SK-N-SH (cell line): Measurements from ENCODE around the gene GRAMD1B. TPM values are rescaled to one million over a fixed set of nuclear protein-coding genes. Genes with fewer than 3 reads are reported as not detected.
A peak's percentile ranks its signal among the peaks of the same experiment; 100 is the strongest.

Source experiments
- CTCF ChIA-PET: fragments of 300-600, 350-600 bp; formaldehyde crosslinking; extraction: SDS; loops from one replicate; lab custom pipeline; 2021; lab: Yijun Ruan, JAX
- POLR2A ChIA-PET: fragments of 350-600 bp; sonication (Branson Sonifier 250); formaldehyde crosslinking; extraction: SDS; loops from one replicate; lab custom pipeline; 2020; ENCODE audit warnings: antibody characterized with exemption, inconsistent platforms; lab: Yijun Ruan, JAX
- DNase-seq: peaks from one replicate; pipeline ENCODE4 v3.0.0; 2012
- H2AFZ ChIP-seq: fragments of 200-600 bp; sonication (generic); 2 replicates; pipeline ENCODE4 v1.8.1; 2016; ENCODE audit warnings: antibody characterized with exemption, mild to moderate bottlenecking, low read depth
- H3F3A ChIP-seq: fragments of 200-600 bp; sonication (generic); replicated peaks from 2 replicates; pipeline ENCODE3; 2016; ENCODE audit warnings: antibody characterized with exemption, mild to moderate bottlenecking; ENCODE audit not compliant: insufficient read depth
- H3K27ac ChIP-seq, 2 experiments: fragments of 200-500 bp in 1 of 2; fragments of 200-600 bp in 1 of 2; sonication (Bioruptor generic) in 1 of 2; sonication (generic), shearing (Covaris generic) in 1 of 2; 2 replicates each; pipeline versions ENCODE4 v1.5.1 to v1.6.1; 2014 to 2016; ENCODE audit warnings: low read depth in 2 of 2, inconsistent platforms in 1 of 2, low read length in 1 of 2, mild to moderate bottlenecking in 1 of 2, mixed read lengths in 1 of 2
- H3K27me3 ChIP-seq: fragments of 200-600 bp; sonication (generic), shearing (Covaris generic); 2 replicates; pipeline ENCODE4 v1.6.1; 2016; ENCODE audit warnings: mixed run types; ENCODE audit not compliant: insufficient read depth
- H3K36me3 ChIP-seq, 2 experiments: fragments of 200-500 bp in 1 of 2; fragments of 200-600 bp in 1 of 2; sonication (Bioruptor generic) in 1 of 2; sonication (generic) in 1 of 2; replicated peaks in 1 of 2; 2 replicates each; pipeline versions ENCODE3 to v1.5.1; 2014 to 2016; ENCODE audit warnings: low read length in 1 of 2, mild to moderate bottlenecking in 1 of 2; ENCODE audit not compliant: insufficient read depth in 2 of 2, control insufficient read depth in 1 of 2
- H3K4me1 ChIP-seq, 2 experiments: fragments of 200-500 bp in 1 of 2; fragments of 200-600 bp in 1 of 2; sonication (Bioruptor generic) in 1 of 2; sonication (generic), shearing (Covaris generic) in 1 of 2; 2 replicates each; pipeline versions ENCODE4 v1.5.1 to v1.6.1; 2014 to 2016; ENCODE audit warnings: low read depth in 1 of 2, low read length in 1 of 2, mixed run types in 1 of 2; ENCODE audit not compliant: insufficient read depth in 2 of 2, control insufficient read depth in 1 of 2
- H3K4me2 ChIP-seq: fragments of 200-600 bp; sonication (generic), shearing (Covaris generic); 2 replicates; pipeline ENCODE4 v1.6.1; 2017; ENCODE audit warnings: mixed run types
- H3K4me3 ChIP-seq, 2 experiments: fragments of 200-500 bp in 1 of 2; fragments of 200-600 bp in 1 of 2; sonication (Bioruptor generic) in 1 of 2; sonication (generic), shearing (Covaris generic) in 1 of 2; 2 replicates each; pipeline versions ENCODE4 v1.5.1 to v1.8.1; 2014 to 2016; ENCODE audit warnings: low read depth in 2 of 2, inconsistent platforms in 1 of 2, low read length in 1 of 2, mild to moderate bottlenecking in 1 of 2, mixed read lengths in 1 of 2, moderate library complexity in 1 of 2
- H3K79me2 ChIP-seq: fragments of 200-600 bp; sonication (generic); 2 replicates; pipeline ENCODE4 v1.8.1; 2017; ENCODE audit warnings: mild to moderate bottlenecking; ENCODE audit not compliant: insufficient read depth
- H3K9ac ChIP-seq: fragments of 200-600 bp; sonication (generic); 2 replicates; pipeline ENCODE4 v1.6.1; 2017; ENCODE audit warnings: mixed run types
- H3K9me2 ChIP-seq: fragments of 200-600 bp; sonication (generic); 2 replicates; pipeline ENCODE4 v1.6.1; 2017; ENCODE audit warnings: mixed run types
- H3K9me3 ChIP-seq: fragments of 200-600 bp; sonication (generic); 2 replicates; pipeline ENCODE4 v1.6.1; 2017; ENCODE audit warnings: mixed run types, mild to moderate bottlenecking, moderate library complexity
- H4K20me1 ChIP-seq: fragments of 200-600 bp; sonication (generic); 2 replicates; pipeline ENCODE4 v1.6.1; 2017; ENCODE audit warnings: mild to moderate bottlenecking, mixed run types; ENCODE audit not compliant: insufficient read depth
- FOSL2 ChIP-seq: IDR thresholded peaks from 2 replicates; pipeline ENCODE4 v1.4.0; 2012; ENCODE audit warnings: low read depth, mild to moderate bottlenecking, moderate library complexity, borderline replicate concordance
- MAX ChIP-seq: IDR thresholded peaks from 2 replicates; pipeline ENCODE4 v1.4.0; 2012; ENCODE audit warnings: low read depth
- MEF2A ChIP-seq: IDR thresholded peaks from 2 replicates; pipeline ENCODE4 v1.4.0; 2012; ENCODE audit warnings: low read depth, borderline replicate concordance
- POLR2AphosphoS5 ChIP-seq: IDR thresholded peaks from 2 replicates; pipeline ENCODE4 v1.6.1; 2012; ENCODE audit warnings: low read depth, low read length
- RAD21 ChIP-seq: IDR thresholded peaks from 2 replicates; pipeline ENCODE4 v1.6.1; 2012; ENCODE audit warnings: mild to moderate bottlenecking, low read length
- TAF1 ChIP-seq: IDR thresholded peaks from 2 replicates; pipeline ENCODE4 v1.6.1; 2012; ENCODE audit warnings: low read depth, mild to moderate bottlenecking, low read length, moderate library complexity, borderline replicate concordance
- TEAD4 ChIP-seq: IDR thresholded peaks from 2 replicates; pipeline ENCODE4 v1.4.0; 2012; ENCODE audit warnings: mild to moderate bottlenecking, borderline replicate concordance; ENCODE audit not compliant: insufficient read depth
- WGBS: methylation state at CpG from one replicate; pipeline ENCODE4 v1.1.6; 2017; ENCODE audit warnings: low lambda C conversion rate; 5-methylcytosine and 5-hydroxymethylcytosine counted together
- polyA plus RNA-seq, 3 experiments: library from polyadenylated mRNA; depleted of rRNA; stranded (reverse); fragments of >200 nt; gene quantifications; 2 replicates each; pipeline ENCODE4 v1.2.3, GENCODE V29; 2012
- TF ChIP-seq, protein P1 (sequence below): IDR thresholded peaks from 2 replicates; pipeline ENCODE4; 2012
- TF ChIP-seq, protein P2 (sequence below): IDR thresholded peaks from 2 replicates; pipeline ENCODE4 v1.6.1; 2012; ENCODE audit warnings: mild to moderate bottlenecking, low read depth, low read length, moderate library complexity

Gene GRAMD1B
- polyA plus RNA-seq, 1 of the 3 experiments (the other 2 are of a cell fraction) = 14.5 TPM

DNA sequence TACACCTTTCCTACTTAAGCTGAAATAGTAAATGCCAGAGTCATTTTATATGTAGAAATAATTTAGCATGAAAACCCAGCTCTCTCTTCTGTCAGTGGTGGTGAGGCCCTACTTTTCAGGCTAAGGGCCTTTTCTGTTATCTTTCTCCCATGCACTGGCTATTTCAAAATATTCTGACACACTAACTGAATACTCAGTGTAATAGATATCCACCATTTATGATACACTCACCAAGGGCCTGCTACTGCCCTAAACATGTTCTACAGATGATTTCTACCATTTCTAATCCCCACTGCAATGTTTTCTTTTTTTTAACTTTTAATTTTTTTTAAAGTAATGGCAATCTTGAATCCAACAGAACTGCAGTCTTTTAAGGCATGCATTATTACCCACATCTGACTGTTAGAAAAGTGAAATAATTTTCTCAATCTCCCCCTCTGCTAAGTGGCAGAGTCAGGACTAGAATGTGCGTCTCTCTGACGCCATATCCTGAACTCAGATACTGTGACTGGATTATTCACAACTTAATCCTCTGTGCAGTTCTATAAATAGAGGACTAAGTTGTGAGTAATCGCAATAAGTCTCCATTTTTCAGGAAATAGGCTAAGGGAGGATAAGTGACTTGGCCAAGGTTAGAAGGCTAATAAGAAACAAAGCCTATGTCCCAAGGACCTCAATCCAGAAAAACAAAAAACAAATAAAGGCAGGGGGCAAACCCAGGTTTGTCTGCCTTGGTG lies 44.0 kb downstream of the GRAMD1B start (continued):
- TF ChIP-seq, protein P1, sequence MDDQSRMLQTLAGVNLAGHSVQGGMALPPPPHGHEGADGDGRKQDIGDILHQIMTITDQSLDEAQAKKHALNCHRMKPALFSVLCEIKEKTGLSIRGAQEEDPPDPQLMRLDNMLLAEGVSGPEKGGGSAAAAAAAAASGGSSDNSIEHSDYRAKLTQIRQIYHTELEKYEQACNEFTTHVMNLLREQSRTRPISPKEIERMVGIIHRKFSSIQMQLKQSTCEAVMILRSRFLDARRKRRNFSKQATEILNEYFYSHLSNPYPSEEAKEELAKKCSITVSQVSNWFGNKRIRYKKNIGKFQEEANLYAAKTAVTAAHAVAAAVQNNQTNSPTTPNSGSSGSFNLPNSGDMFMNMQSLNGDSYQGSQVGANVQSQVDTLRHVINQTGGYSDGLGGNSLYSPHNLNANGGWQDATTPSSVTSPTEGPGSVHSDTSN = peak; percentile 57
- TF ChIP-seq POLR2AphosphoS5 (no peak; the same call in 1 of the 2 replicates), TAF1 (no peak), FOSL2 (peak; percentile 72), TEAD4 (0 out of 2 replicates have a peak, but pooled peaks have one; percentile 9), RAD21 (no peak)
- TF ChIP-seq, protein P2, sequence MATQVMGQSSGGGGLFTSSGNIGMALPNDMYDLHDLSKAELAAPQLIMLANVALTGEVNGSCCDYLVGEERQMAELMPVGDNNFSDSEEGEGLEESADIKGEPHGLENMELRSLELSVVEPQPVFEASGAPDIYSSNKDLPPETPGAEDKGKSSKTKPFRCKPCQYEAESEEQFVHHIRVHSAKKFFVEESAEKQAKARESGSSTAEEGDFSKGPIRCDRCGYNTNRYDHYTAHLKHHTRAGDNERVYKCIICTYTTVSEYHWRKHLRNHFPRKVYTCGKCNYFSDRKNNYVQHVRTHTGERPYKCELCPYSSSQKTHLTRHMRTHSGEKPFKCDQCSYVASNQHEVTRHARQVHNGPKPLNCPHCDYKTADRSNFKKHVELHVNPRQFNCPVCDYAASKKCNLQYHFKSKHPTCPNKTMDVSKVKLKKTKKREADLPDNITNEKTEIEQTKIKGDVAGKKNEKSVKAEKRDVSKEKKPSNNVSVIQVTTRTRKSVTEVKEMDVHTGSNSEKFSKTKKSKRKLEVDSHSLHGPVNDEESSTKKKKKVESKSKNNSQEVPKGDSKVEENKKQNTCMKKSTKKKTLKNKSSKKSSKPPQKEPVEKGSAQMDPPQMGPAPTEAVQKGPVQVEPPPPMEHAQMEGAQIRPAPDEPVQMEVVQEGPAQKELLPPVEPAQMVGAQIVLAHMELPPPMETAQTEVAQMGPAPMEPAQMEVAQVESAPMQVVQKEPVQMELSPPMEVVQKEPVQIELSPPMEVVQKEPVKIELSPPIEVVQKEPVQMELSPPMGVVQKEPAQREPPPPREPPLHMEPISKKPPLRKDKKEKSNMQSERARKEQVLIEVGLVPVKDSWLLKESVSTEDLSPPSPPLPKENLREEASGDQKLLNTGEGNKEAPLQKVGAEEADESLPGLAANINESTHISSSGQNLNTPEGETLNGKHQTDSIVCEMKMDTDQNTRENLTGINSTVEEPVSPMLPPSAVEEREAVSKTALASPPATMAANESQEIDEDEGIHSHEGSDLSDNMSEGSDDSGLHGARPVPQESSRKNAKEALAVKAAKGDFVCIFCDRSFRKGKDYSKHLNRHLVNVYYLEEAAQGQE = no peak

- peak overlapping the region; percentile 23 to 96; a peak in 3 of 4 replicates for H3K27ac ChIP-seq
- TF ChIP-seq MAX = peak; percentile 39; the same call in 1 of the 2 replicates
- TF ChIP-seq MEF2A = no peak
- no peaks in the 10 kb centered on the region for H4K20me1 ChIP-seq
- H3K79me2 ChIP-seq = peaks cover 24% of the 10 kb centered on the region; the same call in 1 of the 2 replicates
- ChIA-PET POLR2A (no interaction called here), CTCF (interaction anchor here (0.6 to 9.5 kb wide), 25 partner anchors 8 to 376 kb away, joined by 3 to 198 read pairs (median 4); no protein-coding TSS in a partner anchor)
- peak overlapping the region; percentile 80 for H2AFZ ChIP-seq
- H3K36me3 ChIP-seq = no peaks in the 10 kb centered on the region
- H3K9me3 ChIP-seq = no peaks in the 10 kb centered on the region
- H3K4me1 ChIP-seq = peaks cover 10 to 37% of the 10 kb centered on the region in 2 experiments; a peak in 3 of 4 replicates
- H3K4me3 ChIP-seq = no peak overlapping the region; a peak in 1 of 4 replicates
- H3K9ac ChIP-seq = peak overlapping the region; percentile 60; the same call in 1 of the 2 replicates
- peaks cover 16% of the 10 kb centered on the region for H3F3A ChIP-seq
- WGBS = 65% methylated on average over 8 of the region's 8 CpGs
- H3K4me2 ChIP-seq = peak overlapping the region; percentile 12
- DNase-seq = no peak
- H3K9me2 ChIP-seq = no peaks in the 10 kb centered on the region
- H3K27me3 ChIP-seq = no peaks in the 10 kb centered on the region
Measured at GRCh38 chr11:123474994-123475393, 44.9 kb downstream of the GRAMD1B start.
